ENCODE measurements around the gene CIAO2A.

GRCh38 chr15:64089543-64090280 lies 3.9 kb downstream of the CIAO2A start:
- TF ChIP-seq CTCF (IDR thresholded peaks at IDR 0.05), result no peak
- TF ChIP-seq POLR2A (IDR thresholded peaks at IDR 0.05), result no peak
